Measurements from ENCODE around the gene HTRA3. TPM values are rescaled to one million over a fixed set of nuclear protein-coding genes. Genes with fewer than 3 reads are reported as not detected.

The HTRA3 gene
- total and polyA plus RNA-seq, 2 of the 8 experiments (the other 6 are each of a cell fraction or from before 2014, with no cell fraction given), result 3.2 to 5.8 TPM

DNA sequence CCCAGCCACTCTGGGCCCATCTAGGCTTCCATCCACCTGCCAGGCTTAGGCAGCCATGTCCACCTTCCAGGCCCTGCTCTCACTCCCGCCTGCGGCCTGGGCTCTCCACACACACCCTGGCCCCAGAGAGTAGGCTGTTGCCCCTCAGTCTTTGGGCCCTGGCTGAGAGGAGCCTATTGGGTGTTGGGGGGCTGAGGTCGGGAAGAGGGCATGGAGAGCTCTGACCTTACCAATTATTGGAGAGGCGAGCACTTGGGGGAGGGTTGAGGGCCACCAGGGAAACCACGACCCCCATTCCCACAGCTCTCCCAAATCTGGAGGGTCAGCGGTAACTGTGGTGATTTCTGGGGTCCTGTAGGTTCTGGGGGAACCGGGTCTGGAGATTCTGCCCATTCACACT, 38.2 kb downstream of the HTRA3 start:
- 79% methylated on average over 7 of the region's 7 CpGs; no CpG with 5 or more reads in 1 of the 2 experiments for WGBS, 2 experiments (ENCODE audit: extremely low coverage in 1 of 2, insufficient coverage in 1 of 2, insufficient read length in 1 of 2, insufficient replicate concordance in 2 of 2, low coverage in 1 of 2, low lambda C conversion rate in 2 of 2, missing lambda C conversion rate in 1 of 2)
- no peak overlapping the region for H2BK5ac ChIP-seq (ENCODE audit: low read depth, low read length)
- 0 out of 2 replicates have a peak overlapping the region, but pooled peaks have one; percentile 20 for H2AK5ac ChIP-seq (ENCODE audit: low read depth, low read length)
- H2BK120ac ChIP-seq (replicated peaks; ENCODE audit: low read depth, low read length), result no peak overlapping the region
- DNase-seq (ENCODE audit: low read depth in 1 of 2, low spot score in 2 of 2), result no peak
- no peak overlapping the region for H3K14ac ChIP-seq (ENCODE audit: insufficient read length)
- TF ChIP-seq YY1 (IDR thresholded peaks at IDR 0.05; ENCODE audit: low read depth, low read length) (no peak), ZNF274 (IDR thresholded peaks at IDR 0.05; ENCODE audit: borderline replicate concordance, extremely low read depth, low read length) (no peak), PHF8 (conservative IDR thresholded peaks at IDR 0.05; ENCODE audit: low read depth, low read length) (no peak), BRCA1 (IDR thresholded peaks at IDR 0.05; ENCODE audit: low read depth, low read length) (no peak), TCF12 (IDR thresholded peaks at IDR 0.05; ENCODE audit: low read depth, low read length) (no peak), SAP30 (IDR thresholded peaks at IDR 0.05; ENCODE audit: insufficient read depth, insufficient replicate concordance, low read length) (no peak)
- TF ChIP-seq, protein P1, sequence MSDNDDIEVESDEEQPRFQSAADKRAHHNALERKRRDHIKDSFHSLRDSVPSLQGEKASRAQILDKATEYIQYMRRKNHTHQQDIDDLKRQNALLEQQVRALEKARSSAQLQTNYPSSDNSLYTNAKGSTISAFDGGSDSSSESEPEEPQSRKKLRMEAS (IDR thresholded peaks at IDR 0.05), result no peak
- H3K23ac ChIP-seq (ENCODE audit: insufficient read length), result no peak overlapping the region
- H4K91ac ChIP-seq (replicated peaks; ENCODE audit: insufficient read length, low read length), result no peak overlapping the region
- no peak overlapping the region for H3K18ac ChIP-seq (ENCODE audit: extremely low read depth, low read length)
- no peaks in the 10 kb centered on the region for H3K79me2 ChIP-seq (ENCODE audit: control insufficient read depth in 1 of 2, insufficient read depth in 2 of 2, low read length in 2 of 2)
- H3K79me1 ChIP-seq (ENCODE audit: low read depth, low read length), result no peaks in the 10 kb centered on the region
- CTCF ChIA-PET (ENCODE audit: partially characterized antibody), result interaction anchor here (1.1 to 4.3 kb wide), 5 partner anchors 10 to 40 kb away, joined by 4 to 43 read pairs (median 6); no protein-coding TSS in a partner anchor
- H4K8ac ChIP-seq (ENCODE audit: extremely low read depth, insufficient read depth, low read length), result no peak overlapping the region
- H3K4me3 ChIP-seq (ENCODE audit: extremely low read depth in 1 of 4, insufficient read depth in 2 of 4, low read depth in 3 of 4, low read length in 4 of 4), result no peak overlapping the region
- POLR2A ChIA-PET (ENCODE audit: partially characterized antibody), result no interaction called here
- no peak overlapping the region for H2BK12ac ChIP-seq (ENCODE audit: low read depth, low read length)
- H3K27me3 ChIP-seq (replicated peaks in 1 of 4; ENCODE audit: control insufficient read depth in 3 of 4, extremely low read depth in 1 of 4, insufficient read depth in 3 of 4, low read length in 3 of 4), result peaks cover 0 to 4% (median 0%) of the 10 kb centered on the region in 4 experiments; a peak in 3 of 7 replicates
- H4K5ac ChIP-seq (ENCODE audit: insufficient read length, low read depth, low read length), result no peak overlapping the region
- H2BK20ac ChIP-seq (ENCODE audit: low read length), result no peak overlapping the region
- no peak overlapping the region for H2AFZ ChIP-seq (ENCODE audit: low read length)
- peaks cover 0 to 9% (median 6%) of the 10 kb centered on the region in 4 experiments; a peak in 4 of 7 replicates for H3K4me1 ChIP-seq (replicated peaks in 1 of 4; ENCODE audit: control insufficient read depth in 3 of 4, insufficient read depth in 4 of 4, low read length in 3 of 4)
- no peak overlapping the region for H3K9ac ChIP-seq (replicated peaks in 1 of 4; ENCODE audit: extremely low read depth in 1 of 4, low read depth in 3 of 4, low read length in 3 of 4)
- H3K4me2 ChIP-seq (ENCODE audit: insufficient read depth in 1 of 2, low read depth in 2 of 2, low read length in 2 of 2), result no peak overlapping the region
- H3K27ac ChIP-seq (ENCODE audit: low read depth, low read length), result no peak overlapping the region
- H3K56ac ChIP-seq (replicated peaks; ENCODE audit: insufficient read length, low read depth, low read length), result no peak overlapping the region
- H3K9me3 ChIP-seq (ENCODE audit: insufficient read depth in 2 of 2, low read depth in 1 of 2, low read length in 1 of 2), result no peaks in the 10 kb centered on the region; a peak in 1 of 4 replicates
- FAIRE-seq, result no peak
- no peak overlapping the region for H3K4ac ChIP-seq (replicated peaks; ENCODE audit: insufficient read length, low read depth, low read length)
- no peaks in the 10 kb centered on the region for H4K20me1 ChIP-seq (replicated peaks in 1 of 2; ENCODE audit: control insufficient read depth in 1 of 2, insufficient read depth in 2 of 2, low read length in 2 of 2)
- H2BK15ac ChIP-seq (ENCODE audit: low read length), result no peak overlapping the region
- peaks cover 2% of the 10 kb centered on the region; the same call in 1 of the 2 replicates for H3K23me2 ChIP-seq (ENCODE audit: low read depth, low read length)
- H3K36me3 ChIP-seq (ENCODE audit: control insufficient read depth in 2 of 4, insufficient read depth in 4 of 4, low read length in 3 of 4), result no peaks in the 10 kb centered on the region

All from H1 (cell line).